Sigmoid colon (tissue), 4 donors: ENCODE measurements around the gene PIK3R4.

Experiments used
- POLR2A ChIP-seq, 2 donors: fragments of 450-650 bp; IDR thresholded peaks; one replicate each; pipeline ENCODE4 v1.6.1; 2016; ENCODE audit warnings: antibody characterized with exemption in 2 of 2, mild to moderate bottlenecking in 2 of 2, moderate library complexity in 2 of 2
- POLR2AphosphoS5 ChIP-seq, 4 donors: sonication (generic); formaldehyde crosslinking; IDR thresholded peaks; one replicate each; pipeline ENCODE4 v1.6.1; 2017; ENCODE audit warnings: antibody characterized with exemption in 4 of 4
- TF ChIP-seq, protein P1 (sequence below), 4 experiments: fragments of 450-650 bp in 3 of 4; fragments of 200-600 bp in 1 of 4; IDR thresholded peaks; one replicate each; pipeline ENCODE4 v1.5.1; 2016 to 2019; ENCODE audit warnings: antibody characterized with exemption in 4 of 4, mild to moderate bottlenecking in 3 of 4, moderate library complexity in 2 of 4

DNA sequence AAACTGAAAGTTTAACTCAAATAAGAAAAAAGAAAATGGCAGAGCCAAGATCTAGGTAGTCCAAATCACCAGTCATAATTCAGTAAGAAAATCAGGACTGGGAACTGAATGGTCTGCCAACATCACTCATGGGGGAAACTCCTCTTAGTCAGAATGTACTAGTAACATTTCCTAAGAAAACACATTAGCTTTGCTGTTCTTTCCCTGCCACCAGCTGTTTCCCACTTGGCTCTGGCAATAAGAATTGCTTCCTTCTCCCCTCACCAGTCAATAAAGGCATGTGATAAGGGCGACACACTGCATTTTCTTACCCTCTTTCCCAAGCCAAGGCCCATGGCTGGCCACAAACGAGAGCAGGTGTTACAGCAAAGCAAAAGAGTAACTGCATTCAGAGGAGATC is 46.1 kb downstream of the PIK3R4 start:
- TF ChIP-seq, protein P1, sequence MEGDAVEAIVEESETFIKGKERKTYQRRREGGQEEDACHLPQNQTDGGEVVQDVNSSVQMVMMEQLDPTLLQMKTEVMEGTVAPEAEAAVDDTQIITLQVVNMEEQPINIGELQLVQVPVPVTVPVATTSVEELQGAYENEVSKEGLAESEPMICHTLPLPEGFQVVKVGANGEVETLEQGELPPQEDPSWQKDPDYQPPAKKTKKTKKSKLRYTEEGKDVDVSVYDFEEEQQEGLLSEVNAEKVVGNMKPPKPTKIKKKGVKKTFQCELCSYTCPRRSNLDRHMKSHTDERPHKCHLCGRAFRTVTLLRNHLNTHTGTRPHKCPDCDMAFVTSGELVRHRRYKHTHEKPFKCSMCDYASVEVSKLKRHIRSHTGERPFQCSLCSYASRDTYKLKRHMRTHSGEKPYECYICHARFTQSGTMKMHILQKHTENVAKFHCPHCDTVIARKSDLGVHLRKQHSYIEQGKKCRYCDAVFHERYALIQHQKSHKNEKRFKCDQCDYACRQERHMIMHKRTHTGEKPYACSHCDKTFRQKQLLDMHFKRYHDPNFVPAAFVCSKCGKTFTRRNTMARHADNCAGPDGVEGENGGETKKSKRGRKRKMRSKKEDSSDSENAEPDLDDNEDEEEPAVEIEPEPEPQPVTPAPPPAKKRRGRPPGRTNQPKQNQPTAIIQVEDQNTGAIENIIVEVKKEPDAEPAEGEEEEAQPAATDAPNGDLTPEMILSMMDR (IDR thresholded peaks at IDR 0.05) = no peak
- peak in 1 of 4 donors; percentile 10 for TF ChIP-seq POLR2AphosphoS5 (IDR thresholded peaks at IDR 0.05)
- no peak for TF ChIP-seq POLR2A (IDR thresholded peaks at IDR 0.05)
